HL-60 (cell line): Measurements from ENCODE around the gene HES7.

Source experiments
- CTCF ChIP-seq: IDR thresholded peaks from one replicate; pipeline ENCODE4 v1.5.1; 2011; ENCODE audit warnings: low read length, control low read depth, inconsistent platforms; ENCODE audit not compliant: insufficient read depth
- GABPA ChIP-seq: IDR thresholded peaks from 2 replicates; pipeline ENCODE4 v1.6.1; 2012; ENCODE audit warnings: low read depth
- POLR2AphosphoS5 ChIP-seq: IDR thresholded peaks from 2 replicates; pipeline ENCODE4 v1.6.1; 2012; ENCODE audit warnings: low read depth
- REST ChIP-seq: IDR thresholded peaks from 2 replicates; pipeline ENCODE4 v1.6.1; 2012; ENCODE audit warnings: low read depth; ENCODE audit not compliant: insufficient replicate concordance
- SPI1 ChIP-seq: IDR thresholded peaks from 2 replicates; pipeline ENCODE4 v1.6.1; 2012; ENCODE audit warnings: low read depth, mild to moderate bottlenecking, borderline replicate concordance

- TF ChIP-seq POLR2AphosphoS5 (no peak), CTCF (no peak), REST (no peak), SPI1 (no peak), GABPA (no peak)
Observed at GRCh38 chr17:8140065-8141029, 16.4 kb upstream of the HES7 start.
